H9 (cell line): Measurements from ENCODE around the gene SLC4A1. TPM values are rescaled to one million over a fixed set of nuclear protein-coding genes. Genes with fewer than 3 reads are reported as not detected.

Source experiments
- DNase-seq: peaks from one replicate; pipeline ENCODE4 v3.0.0-alpha.2; 2017
- H2AFZ ChIP-seq: one replicate; pipeline ENCODE4 v1.6.1; 2013; ENCODE audit warnings: mild to moderate bottlenecking, low read length, control low read depth, moderate library complexity
- H2AK5ac ChIP-seq: 2 replicates; pipeline ENCODE4 v1.6.1; 2013; ENCODE audit warnings: low read length, control low read depth, mixed read lengths; ENCODE audit not compliant: insufficient read length
- H2BK120ac ChIP-seq: one replicate; pipeline ENCODE4 v1.6.1; 2013; ENCODE audit warnings: low read depth, mild to moderate bottlenecking, low read length, control low read depth, inconsistent platforms; ENCODE audit not compliant: poor library complexity, severe bottlenecking
- H2BK12ac ChIP-seq: 2 replicates; pipeline ENCODE4 v1.6.1; 2013; ENCODE audit warnings: low read length, control low read depth, mixed read lengths, low read depth; ENCODE audit not compliant: insufficient read length
- H2BK15ac ChIP-seq: 2 replicates; pipeline ENCODE4 v1.6.1; 2013; ENCODE audit warnings: low read depth, low read length, control low read depth
- H2BK20ac ChIP-seq: one replicate; pipeline ENCODE4 v1.6.1; 2013; ENCODE audit warnings: low read depth, mild to moderate bottlenecking, low read length, control low read depth, inconsistent platforms; ENCODE audit not compliant: poor library complexity, severe bottlenecking
- H2BK5ac ChIP-seq: 2 replicates; pipeline ENCODE4 v1.6.1; 2013; ENCODE audit warnings: low read length, control low read depth, mixed read lengths; ENCODE audit not compliant: insufficient read length
- H3K14ac ChIP-seq: 2 replicates; pipeline ENCODE4 v1.6.1; 2013; ENCODE audit warnings: low read length, control low read depth; ENCODE audit not compliant: insufficient read depth
- H3K18ac ChIP-seq: 2 replicates; pipeline ENCODE4 v1.6.1; 2013; ENCODE audit warnings: low read depth, mild to moderate bottlenecking, mixed read lengths, low read length, control low read depth; ENCODE audit not compliant: insufficient read length
- H3K23ac ChIP-seq: 2 replicates; pipeline ENCODE4 v1.6.1; 2013; ENCODE audit warnings: low read length, control low read depth, mixed read lengths, low read depth; ENCODE audit not compliant: insufficient read length
- H3K23me2 ChIP-seq: 2 replicates; pipeline ENCODE4 v1.6.1; 2013; ENCODE audit warnings: low read depth, mild to moderate bottlenecking, mixed read lengths, low read length, control low read depth; ENCODE audit not compliant: insufficient read length, poor library complexity, severe bottlenecking
- H3K27ac ChIP-seq: 2 replicates; pipeline ENCODE4 v1.5.1; 2013; ENCODE audit warnings: low read length, control low read depth, mixed read lengths, low read depth; ENCODE audit not compliant: insufficient read length
- H3K27me3 ChIP-seq: 2 replicates; pipeline ENCODE4 v1.6.1; 2013; ENCODE audit warnings: low read length, control low read depth, inconsistent platforms; ENCODE audit not compliant: insufficient read depth
- H3K4ac ChIP-seq: 2 replicates; pipeline ENCODE4 v1.6.1; 2013; ENCODE audit warnings: low read depth, mild to moderate bottlenecking, control low read depth, inconsistent platforms, low read length, moderate library complexity
- H3K4me1 ChIP-seq: 2 replicates; pipeline ENCODE4 v1.6.1; 2013; ENCODE audit warnings: low read length, control low read depth, inconsistent platforms; ENCODE audit not compliant: insufficient read depth
- H3K4me2 ChIP-seq: 2 replicates; pipeline ENCODE4 v1.6.1; 2013; ENCODE audit warnings: low read length, control low read depth, mixed read lengths; ENCODE audit not compliant: insufficient read length, insufficient read depth
- H3K56ac ChIP-seq: 2 replicates; pipeline ENCODE4 v1.6.1; 2013; ENCODE audit warnings: low read depth, mild to moderate bottlenecking, mixed read lengths, low read length, control low read depth; ENCODE audit not compliant: insufficient read length
- H3K79me1 ChIP-seq: 2 replicates; pipeline ENCODE4 v1.6.1; 2013; ENCODE audit warnings: low read depth, mild to moderate bottlenecking, moderate library complexity, low read length, control low read depth, inconsistent platforms; ENCODE audit not compliant: insufficient read depth, poor library complexity, severe bottlenecking
- H3K79me2 ChIP-seq: 2 replicates; pipeline ENCODE4 v1.6.1; 2013; ENCODE audit warnings: low read length, control low read depth, inconsistent platforms; ENCODE audit not compliant: insufficient read depth
- H3K9ac ChIP-seq: 2 replicates; pipeline ENCODE4 v1.6.1; 2013; ENCODE audit warnings: low read length, control low read depth, mixed read lengths; ENCODE audit not compliant: insufficient read length; ENCODE audit errors: extremely low read depth
- H3K9me3 ChIP-seq: one replicate; pipeline ENCODE4 v1.6.1; 2013; ENCODE audit warnings: low read depth, low read length, inconsistent platforms; ENCODE audit not compliant: control insufficient read depth
- H3T11ph ChIP-seq: one replicate; pipeline ENCODE4 v1.6.1; 2013; ENCODE audit warnings: mild to moderate bottlenecking, low read length, control low read depth, inconsistent platforms
- H4K20me1 ChIP-seq: one replicate; pipeline ENCODE4 v1.6.1; 2013; ENCODE audit not compliant: control insufficient read depth, insufficient read length, insufficient read depth
- H4K5ac ChIP-seq: 2 replicates; pipeline ENCODE4 v1.6.1; 2013; ENCODE audit warnings: low read depth, mild to moderate bottlenecking, mixed read lengths, low read length, control low read depth; ENCODE audit not compliant: insufficient read length
- H4K8ac ChIP-seq: replicated peaks from 2 replicates; pipeline ENCODE4 v1.6.1; 2013; ENCODE audit warnings: low read length, control low read depth, mixed read lengths, low read depth; ENCODE audit not compliant: insufficient read length
- H4K91ac ChIP-seq: 2 replicates; pipeline ENCODE4 v1.6.1; 2013; ENCODE audit warnings: low read depth, mild to moderate bottlenecking, moderate library complexity, mixed read lengths, low read length, control low read depth; ENCODE audit not compliant: insufficient read length
- H3K27ac Mint-ChIP-seq, 3 experiments: 2 replicates in 2 of 3; 3 replicates in 1 of 3; pipeline ENCODE4 v1.8.0; 2020 to 2021; ENCODE audit warnings: mixed read lengths in 3 of 3, mild to moderate bottlenecking in 1 of 3, moderate library complexity in 1 of 3
- H3K27me3 Mint-ChIP-seq: 2 replicates; pipeline ENCODE4 v1.8.0; 2021; ENCODE audit warnings: low read depth, mild to moderate bottlenecking, moderate library complexity, mixed read lengths
- H3K36me3 Mint-ChIP-seq, 3 experiments: 2 replicates in 2 of 3; 3 replicates in 1 of 3; pipeline ENCODE4 v1.8.0; 2020 to 2021; ENCODE audit warnings: low read depth in 3 of 3, mixed read lengths in 3 of 3; ENCODE audit not compliant: insufficient read depth in 1 of 3
- H3K4me1 Mint-ChIP-seq, 2 experiments: 2 replicates each; pipeline ENCODE4 v1.8.0; 2020; ENCODE audit warnings: mixed read lengths in 2 of 2
- H3K4me3 Mint-ChIP-seq, 2 experiments: 2 replicates in 1 of 2; 3 replicates in 1 of 2; pipeline ENCODE4 v1.8.0; 2020 to 2021; ENCODE audit warnings: mild to moderate bottlenecking in 2 of 2, mixed read lengths in 2 of 2, moderate library complexity in 1 of 2
- H3K9me3 Mint-ChIP-seq, 2 experiments: 2 replicates in 1 of 2; 3 replicates in 1 of 2; pipeline ENCODE4 v1.8.0; 2020; ENCODE audit warnings: mild to moderate bottlenecking in 2 of 2, mixed read lengths in 2 of 2, moderate library complexity in 1 of 2
- CTCF ChIP-seq: fragments of 200-600 bp; sonication (generic); conservative IDR thresholded peaks from 3 replicates; pipeline ENCODE4 v1.8.0; 2021; ENCODE audit warnings: antibody characterized with exemption, mild to moderate bottlenecking
- WGBS: extraction: QIAGEN DNeasy Blood & Tissue Kit; methylation state at CpG from one replicate; pipeline ENCODE4 v1.1.7; 2013; ENCODE audit warnings: missing lambda C conversion rate, low lambda C conversion rate, mixed read lengths; ENCODE audit not compliant: insufficient read length; ENCODE audit errors: extremely low coverage; 5-methylcytosine and 5-hydroxymethylcytosine counted together
- total RNA-seq: library from RNA; stranded (reverse); gene quantifications from 2 replicates; pipeline ENCODE4 v1.2.1, GENCODE V29; 2021

SLC4A1 gene
- total RNA-seq, 1 experiment from 2014 or later = not detected

GRCh38 chr17:44314031-44314430 lies 46.1 kb upstream of the SLC4A1 start:
- Histone ChIP-seq H3K79me1 (no peaks in the 10 kb centered on the region), H3K18ac (no peak overlapping the region), H2BK15ac (no peak overlapping the region), H2AK5ac (no peak overlapping the region), H4K20me1 (peaks cover 2% of the 10 kb centered on the region), H3K56ac (no peak overlapping the region), H3K23me2 (peaks cover 19% of the 10 kb centered on the region), H2BK5ac (no peak overlapping the region), H3K27me3 (peaks cover 8% of the 10 kb centered on the region; the same call in 1 of the 2 replicates), H3K27ac (no peak overlapping the region), H2BK12ac (no peak overlapping the region), H4K8ac (no peak overlapping the region), H3K79me2 (no peaks in the 10 kb centered on the region), H4K91ac (no peak overlapping the region), H2AFZ (no peak overlapping the region), H2BK20ac (no peak overlapping the region), H2BK120ac (no peak overlapping the region), H3T11ph (no peak overlapping the region), H3K4ac (no peak overlapping the region), H3K14ac (no peak overlapping the region), H4K5ac (no peak overlapping the region), H3K4me1 (peaks cover 4% of the 10 kb centered on the region; the same call in 1 of the 2 replicates), H3K9me3 (no peaks in the 10 kb centered on the region), H3K23ac (no peak overlapping the region), H3K4me2 (no peak overlapping the region), H3K9ac (no peak overlapping the region)
- WGBS = no CpG with 5 or more reads among the region's 7 CpGs
- TF ChIP-seq CTCF = no peak
- Mint-ChIP-seq H3K4me3 (peak overlapping the region; percentile 39 to 69), H3K9me3 (no peaks in the 10 kb centered on the region), H3K27me3 (peaks cover 43% of the 10 kb centered on the region), H3K36me3 (peaks cover 0 to 7% (median 0%) of the 10 kb centered on the region in 3 experiments; a peak in 2 of 7 replicates), H3K4me1 (peaks cover 36 to 48% of the 10 kb centered on the region in 2 experiments), H3K27ac (no peak overlapping the region; a peak in 1 of 7 replicates)
- no peak for DNase-seq
